Stimulated activated CD8-positive, alpha-beta memory T cell treated with anti-CD3 and anti-CD28 coated beads, Interleukin-12 subunit alpha, Interleukin-12 subunit beta, amount 100 ng/mL, for 24 hours (primary cell): ENCODE measurements around the gene LHB.
"Not testable (repeated sequence)": the region's sequence is repeated elsewhere in the genome, so short reads cannot be mapped to it uniquely, and the experiment has no call there.

Experiments used
- DNase-seq: peaks from one replicate; pipeline ENCODE4 v3.0.0-alpha.2; 2020; ENCODE audit errors: extremely low read depth

The LHB gene

GRCh38 chr19:49017041-49017665, at the start of gene LHB:
Gene LHB, minus strand, starts transcription at chr19:49017091. Its CDS starts 10 bp downstream, at chr19:49017081.
- no peak for DNase-seq

- DNase-seq, result no peak
Observed at GRCh38 chr19:49065905-49066512, 49.1 kb upstream of the LHB start.

- DNase-seq, result no peak
Observed at GRCh38 chr19:49064768-49065611, 48.1 kb upstream of the LHB start, which contains the start of gene NTF4. Gene NTF4, minus strand, starts transcription at chr19:49064818. Its CDS starts 2,821 bp downstream, at chr19:49061997.

DNA sequence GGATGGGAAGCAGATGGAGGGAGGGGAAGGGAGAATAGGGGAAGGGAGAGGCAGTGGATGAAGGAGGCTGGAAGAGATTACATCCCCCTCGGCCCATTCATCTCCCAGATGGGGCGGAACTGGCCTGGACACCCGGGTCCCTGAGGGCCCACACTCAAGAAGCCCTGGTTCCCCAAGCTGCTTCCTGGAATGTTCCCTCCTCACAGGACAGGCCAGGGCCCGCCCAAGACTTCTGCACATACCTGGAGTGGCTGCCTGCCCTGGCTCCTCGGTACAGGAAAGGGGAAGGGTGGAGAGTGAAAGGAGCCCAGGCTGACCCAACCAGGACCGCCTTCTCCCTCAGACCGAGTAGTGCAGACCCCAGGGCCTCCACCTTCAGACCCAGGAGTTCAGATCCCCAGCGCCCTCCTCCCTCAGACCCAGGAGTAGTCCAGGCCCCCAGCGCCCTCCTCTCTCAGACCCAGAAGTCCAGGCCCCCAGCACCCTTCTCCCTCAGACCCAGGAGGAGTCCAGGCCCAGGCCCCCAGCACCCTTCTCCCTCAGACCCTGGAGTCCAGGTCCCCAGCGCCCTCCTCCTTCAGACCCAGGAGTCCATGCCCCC, 47.2 kb upstream of the LHB start:
- DNase-seq, result no peak

- DNase-seq, result no peak
Observed at GRCh38 chr19:49061445-49061844, 44.6 kb upstream of the LHB start.

DNA sequence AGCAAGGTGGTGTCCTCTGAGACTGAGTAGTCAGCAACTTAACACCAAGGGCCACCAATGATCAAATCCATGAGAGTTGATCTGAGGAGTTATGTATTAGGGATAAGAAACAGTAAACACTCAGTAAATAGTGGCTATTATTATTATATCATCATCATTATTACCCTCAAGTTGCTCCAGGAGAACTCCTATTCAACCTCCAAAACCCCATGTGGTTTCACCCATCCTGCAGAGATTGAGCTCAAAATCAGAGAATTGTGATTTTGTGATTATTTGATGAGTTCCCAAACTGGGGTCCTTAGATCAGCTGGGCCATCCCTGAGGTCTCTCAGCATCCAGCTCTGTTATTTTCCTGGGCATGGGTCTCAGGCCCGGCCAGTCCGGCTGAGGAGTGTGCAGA, 44.1 kb upstream of the LHB start:
- no peak for DNase-seq

- DNase-seq, result no peak
Observed at GRCh38 chr19:49059053-49059452, 42.2 kb upstream of the LHB start.

- DNase-seq, result no peak
Observed at GRCh38 chr19:49058562-49058961, 41.7 kb upstream of the LHB start.

DNA sequence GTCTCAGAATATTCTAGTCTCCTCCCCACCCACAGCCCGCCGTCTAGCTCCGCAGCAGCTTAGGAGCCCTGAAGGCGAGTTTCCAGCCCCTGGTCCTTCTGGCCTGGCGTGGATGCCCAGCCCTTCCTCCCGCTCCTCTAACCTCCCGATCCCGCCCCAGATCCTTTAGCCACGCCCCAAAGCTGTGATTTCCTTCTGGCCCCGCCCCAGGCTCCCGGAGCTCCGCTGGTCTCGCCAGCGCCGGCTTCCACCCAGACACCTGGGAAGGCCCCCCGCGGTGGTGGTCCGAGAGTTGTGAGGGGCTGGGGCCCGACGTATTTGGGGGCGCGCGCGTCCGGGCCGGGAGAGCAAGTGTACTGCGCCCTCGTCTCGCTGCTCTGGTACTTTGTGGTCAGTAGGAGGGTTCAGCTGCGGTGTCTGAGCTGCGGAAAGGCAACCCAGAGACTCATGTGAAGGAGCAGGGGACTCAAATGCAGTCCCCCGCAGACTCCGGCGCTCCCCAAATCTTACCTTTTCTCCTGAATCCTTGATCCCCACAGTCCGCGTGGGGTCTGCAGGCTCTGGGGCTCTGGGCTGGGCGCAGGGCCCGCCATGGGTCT, 40.8 kb upstream of the LHB start, which contains the start of gene CGB7:
Gene CGB7 (minus strand): TSS at position 114 of the 599 bp plus-strand sequence. CDS start 2,374 bp downstream, outside the sequence.
- DNase-seq, result no peak

DNA sequence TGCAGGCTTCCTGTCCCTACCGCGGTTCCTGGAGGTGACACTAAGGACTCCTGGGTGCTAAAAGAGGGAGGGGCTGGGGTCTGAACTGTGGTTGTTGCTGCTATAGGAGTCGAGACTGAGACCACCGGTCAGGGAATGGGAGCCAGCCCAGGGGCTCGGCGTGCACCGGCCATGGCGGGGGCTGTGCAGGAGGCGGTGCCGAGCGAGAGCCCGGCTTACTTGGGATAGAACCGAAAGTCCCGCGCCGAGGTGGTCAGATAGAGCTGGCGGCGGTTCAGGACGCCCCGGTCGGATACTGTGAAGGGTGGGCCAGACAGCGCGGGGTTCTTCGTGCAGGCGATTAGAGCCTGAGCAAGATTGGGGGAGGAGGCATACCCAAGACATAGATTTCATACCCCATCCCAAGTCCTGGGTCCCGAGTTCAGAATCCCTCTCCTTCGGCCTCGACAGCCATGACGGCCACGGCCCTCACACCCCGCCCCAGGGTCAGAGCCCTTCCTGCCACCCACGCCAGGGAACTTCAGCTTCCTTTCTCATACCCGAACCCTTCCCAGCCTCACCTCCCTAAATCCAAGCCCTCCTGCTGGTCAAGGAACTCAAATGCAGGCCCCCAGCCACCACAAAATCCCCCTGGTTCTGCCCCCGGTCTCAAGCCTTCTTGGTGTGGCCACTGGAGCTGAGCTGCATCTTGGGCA, 40.2 kb upstream of the LHB start:
- not testable (repeated sequence) for DNase-seq

DNA sequence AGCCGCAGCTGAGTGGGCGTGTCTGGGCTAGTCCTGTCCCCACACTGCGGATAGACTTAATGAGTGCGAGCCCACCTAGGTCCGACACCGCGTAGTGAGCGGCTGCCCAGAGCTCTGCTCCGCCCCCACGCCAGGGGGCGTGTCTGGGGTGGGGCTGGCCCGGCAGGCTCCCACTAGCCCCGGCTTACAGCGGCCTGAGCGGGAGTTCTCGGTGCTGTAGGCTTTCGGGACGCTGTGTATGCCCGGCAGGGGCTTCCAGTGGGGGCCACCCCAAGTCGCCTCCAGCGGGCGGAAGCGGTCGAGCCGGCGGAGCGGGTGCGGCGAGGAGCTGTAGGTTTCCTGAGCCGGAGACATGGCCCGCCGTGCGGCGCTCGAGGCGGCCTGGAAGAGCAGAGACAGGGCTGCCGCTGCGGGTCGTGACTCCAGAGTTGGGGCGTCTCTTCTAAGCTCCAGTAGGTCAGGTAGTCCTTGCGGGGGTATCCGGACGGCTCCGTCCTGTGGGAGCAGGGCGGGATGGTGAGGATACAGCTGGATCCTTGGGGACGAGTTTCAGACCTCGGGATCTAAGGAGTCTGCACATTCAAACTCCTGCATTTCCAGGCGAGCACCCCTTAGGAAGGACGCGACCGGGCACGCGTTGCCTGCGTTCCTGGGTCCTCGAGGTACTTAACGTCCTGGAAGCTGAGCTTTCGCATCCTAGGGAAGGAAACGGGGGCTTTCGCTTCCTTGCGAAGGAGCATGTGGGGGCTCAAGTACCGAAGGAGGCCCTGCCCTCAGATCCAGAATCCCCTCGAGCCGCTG, 39.4 kb upstream of the LHB start:
- no peak for DNase-seq

DNA sequence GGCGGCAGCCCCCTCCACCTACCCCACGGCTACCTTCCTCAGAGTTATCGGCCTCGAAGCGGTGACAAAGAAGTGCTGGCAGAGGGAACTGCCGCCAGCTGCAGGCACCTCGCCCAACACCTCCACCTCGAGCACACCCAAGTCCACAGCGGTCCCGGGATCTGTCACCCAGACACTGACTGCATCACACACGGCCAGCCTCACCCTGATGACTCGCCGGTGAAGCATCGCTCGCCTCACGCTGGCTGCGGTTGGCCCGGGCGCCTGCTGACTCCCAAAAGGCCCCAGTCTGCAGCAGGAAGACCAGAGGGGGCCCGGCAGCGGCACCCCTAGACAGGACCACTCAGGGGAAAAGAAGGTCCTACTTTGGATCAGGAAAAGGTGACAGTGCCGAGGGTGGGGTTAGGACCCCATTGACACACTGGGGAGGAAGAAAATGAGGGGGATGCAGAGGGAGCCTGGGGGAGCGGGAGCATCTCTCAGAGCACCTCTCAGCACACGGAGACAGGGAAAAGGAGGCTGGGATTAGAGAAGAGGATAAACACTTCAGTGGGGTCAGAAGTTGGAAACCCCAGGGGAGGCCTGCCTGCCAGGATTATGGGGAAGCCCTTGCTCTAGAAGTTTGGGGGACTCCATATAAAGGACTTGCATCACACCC, 33.6 kb upstream of the LHB start:
- not testable (repeated sequence) for DNase-seq

DNA sequence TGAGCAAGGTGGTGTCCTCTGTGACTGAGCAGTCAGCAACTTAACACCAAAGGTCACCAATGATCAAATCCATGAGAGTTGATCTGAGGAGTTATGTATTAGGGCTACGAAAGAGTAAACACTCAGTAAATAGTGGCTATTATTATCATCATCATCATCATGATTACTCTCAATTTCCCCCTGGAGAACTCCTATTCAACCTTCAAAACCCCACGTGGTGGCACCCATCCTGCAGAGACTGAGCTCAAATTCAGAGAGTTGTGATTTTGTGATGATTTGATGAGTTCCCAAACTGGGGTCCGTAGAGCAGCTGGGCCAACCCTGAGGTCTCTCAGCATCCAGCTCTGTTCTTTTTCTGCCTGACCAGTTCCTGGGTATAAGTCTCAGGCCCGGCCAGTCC, 32.9 kb upstream of the LHB start:
- not testable (repeated sequence) for DNase-seq

DNA sequence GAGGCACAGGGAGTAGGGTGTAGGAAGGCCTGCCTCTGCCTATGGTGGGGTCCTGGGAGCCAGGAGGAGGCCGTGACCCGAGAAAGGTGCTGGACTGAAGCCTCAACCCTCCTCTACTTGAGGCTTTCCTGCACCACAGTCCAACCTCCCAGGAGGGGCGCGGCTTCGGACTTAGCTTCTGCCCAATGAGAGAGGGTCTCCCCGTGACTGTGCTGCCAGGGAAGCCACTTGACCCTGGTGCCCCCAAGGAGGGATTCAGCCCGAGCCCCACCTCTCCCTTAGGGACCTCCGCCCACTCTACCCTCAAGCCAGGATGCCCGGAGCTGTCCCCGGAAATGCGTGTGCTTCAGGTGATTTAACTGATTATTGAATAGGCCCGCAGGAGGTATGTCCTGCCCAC, 32.1 kb upstream of the LHB start, which contains the start of gene CGB8:
Gene CGB8 (minus strand): TSS at position 101 of the 400 bp plus-strand sequence. CDS start 372 bp downstream, outside the sequence.
- not testable (repeated sequence) for DNase-seq

- DNase-seq, result not testable (repeated sequence)
Observed at GRCh38 chr19:49043548-49043947, 26.7 kb upstream of the LHB start, which contains the start of gene CGB5. Gene CGB5, plus strand, starts transcription at chr19:49043848. Its CDS starts 362 bp downstream, at chr19:49044210.

- not testable (repeated sequence) for DNase-seq
Observed at GRCh38 chr19:49042666-49043065, 25.8 kb upstream of the LHB start.

DNA sequence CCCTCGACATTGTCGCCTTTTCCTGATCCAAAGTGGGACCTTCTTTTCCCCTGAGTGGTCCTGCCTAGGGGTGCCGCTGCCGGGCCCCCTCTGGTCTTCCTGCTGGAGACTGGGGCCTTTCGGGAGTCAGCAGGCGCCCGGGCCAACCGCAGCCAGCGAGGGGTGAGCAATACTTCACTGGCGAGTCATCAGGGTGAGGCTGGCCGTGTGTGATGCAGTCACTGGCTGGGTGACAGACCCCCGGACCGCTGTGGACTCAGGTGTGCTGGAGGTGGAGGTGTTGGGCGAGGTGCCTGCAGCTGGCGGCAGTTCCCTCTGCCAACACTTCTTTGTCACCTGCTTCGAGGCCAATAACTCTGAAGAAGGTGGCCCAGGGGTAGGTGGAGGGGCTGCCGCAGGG, 25.3 kb upstream of the LHB start:
- no peak for DNase-seq

DNA sequence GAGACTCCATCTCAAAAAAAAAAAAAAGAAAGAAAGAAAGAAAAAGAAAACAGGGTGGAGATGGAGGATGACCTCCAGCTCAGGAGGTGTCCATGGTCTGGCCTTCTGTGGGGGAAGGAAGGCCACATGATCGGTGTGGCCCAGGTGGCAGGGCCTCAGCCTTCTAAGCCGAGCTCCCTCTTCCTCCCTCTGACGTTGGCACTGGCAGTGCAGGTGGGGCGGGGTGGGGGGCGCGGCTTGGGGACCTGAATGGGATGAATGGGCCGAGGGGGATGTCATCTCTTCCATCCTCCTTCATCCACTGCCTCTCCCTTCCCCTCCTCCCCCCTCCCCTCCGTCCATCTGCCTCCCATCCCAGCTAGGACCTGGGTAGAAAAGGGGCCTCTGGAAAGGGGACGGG, 22.8 kb upstream of the LHB start:
- not testable (repeated sequence) for DNase-seq

DNA sequence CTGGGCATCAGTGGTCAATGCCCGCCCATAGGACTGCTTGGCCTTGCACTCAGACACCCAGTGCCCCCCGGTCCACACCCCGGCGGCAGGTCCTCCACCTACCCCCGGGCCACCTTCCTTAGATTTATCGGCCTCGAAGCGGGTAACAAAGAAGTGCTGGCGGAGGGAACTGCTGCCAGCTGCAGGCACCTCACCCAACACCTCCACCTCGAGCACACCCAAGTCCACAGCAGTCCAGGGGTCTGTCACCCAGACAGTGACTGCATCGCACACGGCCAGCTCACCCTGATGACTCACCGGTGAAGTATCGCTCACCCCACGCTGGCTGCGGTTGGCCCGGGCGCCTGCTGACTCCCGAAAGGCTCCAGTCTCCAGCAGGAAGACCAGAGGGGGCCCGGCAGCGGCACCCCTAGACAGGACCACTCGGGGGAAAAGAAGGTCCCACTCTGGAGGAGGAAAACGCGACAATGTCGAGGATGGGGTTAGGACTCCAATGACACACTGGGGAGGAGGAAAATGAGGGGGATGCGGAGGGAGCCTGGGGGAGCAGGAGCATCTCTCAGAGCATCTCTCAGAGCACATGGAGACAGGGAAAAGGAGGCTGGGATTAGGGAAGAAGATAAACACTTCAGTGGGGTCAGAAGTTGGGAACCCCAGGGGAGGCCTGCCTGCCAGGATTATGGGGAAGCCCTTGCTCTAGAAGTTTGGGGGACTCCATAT, 21.8 kb upstream of the LHB start:
- not testable (repeated sequence) for DNase-seq
